BE2C (cell line): ENCODE measurements around the gene CISD3.

Experiments used
- DNase-seq: peaks from one replicate; pipeline ENCODE4 v3.0.0-alpha.2; 2020
- H3K27me3 ChIP-seq: fragments of 250-450 bp; sonication (Bioruptor Pico); 2 replicates; pipeline ENCODE4 v1.5.1; 2020; ENCODE audit warnings: mild to moderate bottlenecking
- H3K36me3 ChIP-seq: fragments of 250-450 bp; sonication (Bioruptor Pico); 2 replicates; pipeline ENCODE4 v1.5.1; 2020; ENCODE audit warnings: mild to moderate bottlenecking
- H3K4me1 ChIP-seq: fragments of 250-450 bp; sonication (Bioruptor Pico); 2 replicates; pipeline ENCODE4 v1.5.1; 2020
- H3K4me3 ChIP-seq: 2 replicates; pipeline ENCODE4 v1.5.1; 2011; ENCODE audit warnings: low read depth, low read length
- H3K9me3 ChIP-seq: fragments of 250-450 bp; sonication (Bioruptor Pico); 2 replicates; pipeline ENCODE4 v1.5.1; 2020
- TF ChIP-seq, protein P1 (sequence below): IDR thresholded peaks from 2 replicates; pipeline ENCODE4 v1.5.1; 2012; ENCODE audit warnings: mild to moderate bottlenecking, low read depth, low read length

Gene CISD3

GRCh38 chr17:38716368-38717005, 13.7 kb upstream of the CISD3 start:
- H3K9me3 ChIP-seq = no peaks in the 10 kb centered on the region
- peaks cover 69% of the 10 kb centered on the region for H3K36me3 ChIP-seq
- H3K4me1 ChIP-seq = peaks cover 8% of the 10 kb centered on the region
- TF ChIP-seq, protein P1, sequence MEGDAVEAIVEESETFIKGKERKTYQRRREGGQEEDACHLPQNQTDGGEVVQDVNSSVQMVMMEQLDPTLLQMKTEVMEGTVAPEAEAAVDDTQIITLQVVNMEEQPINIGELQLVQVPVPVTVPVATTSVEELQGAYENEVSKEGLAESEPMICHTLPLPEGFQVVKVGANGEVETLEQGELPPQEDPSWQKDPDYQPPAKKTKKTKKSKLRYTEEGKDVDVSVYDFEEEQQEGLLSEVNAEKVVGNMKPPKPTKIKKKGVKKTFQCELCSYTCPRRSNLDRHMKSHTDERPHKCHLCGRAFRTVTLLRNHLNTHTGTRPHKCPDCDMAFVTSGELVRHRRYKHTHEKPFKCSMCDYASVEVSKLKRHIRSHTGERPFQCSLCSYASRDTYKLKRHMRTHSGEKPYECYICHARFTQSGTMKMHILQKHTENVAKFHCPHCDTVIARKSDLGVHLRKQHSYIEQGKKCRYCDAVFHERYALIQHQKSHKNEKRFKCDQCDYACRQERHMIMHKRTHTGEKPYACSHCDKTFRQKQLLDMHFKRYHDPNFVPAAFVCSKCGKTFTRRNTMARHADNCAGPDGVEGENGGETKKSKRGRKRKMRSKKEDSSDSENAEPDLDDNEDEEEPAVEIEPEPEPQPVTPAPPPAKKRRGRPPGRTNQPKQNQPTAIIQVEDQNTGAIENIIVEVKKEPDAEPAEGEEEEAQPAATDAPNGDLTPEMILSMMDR = no peak
- no peak for DNase-seq
- no peak overlapping the region for H3K4me3 ChIP-seq
- H3K27me3 ChIP-seq = no peaks in the 10 kb centered on the region

DNA sequence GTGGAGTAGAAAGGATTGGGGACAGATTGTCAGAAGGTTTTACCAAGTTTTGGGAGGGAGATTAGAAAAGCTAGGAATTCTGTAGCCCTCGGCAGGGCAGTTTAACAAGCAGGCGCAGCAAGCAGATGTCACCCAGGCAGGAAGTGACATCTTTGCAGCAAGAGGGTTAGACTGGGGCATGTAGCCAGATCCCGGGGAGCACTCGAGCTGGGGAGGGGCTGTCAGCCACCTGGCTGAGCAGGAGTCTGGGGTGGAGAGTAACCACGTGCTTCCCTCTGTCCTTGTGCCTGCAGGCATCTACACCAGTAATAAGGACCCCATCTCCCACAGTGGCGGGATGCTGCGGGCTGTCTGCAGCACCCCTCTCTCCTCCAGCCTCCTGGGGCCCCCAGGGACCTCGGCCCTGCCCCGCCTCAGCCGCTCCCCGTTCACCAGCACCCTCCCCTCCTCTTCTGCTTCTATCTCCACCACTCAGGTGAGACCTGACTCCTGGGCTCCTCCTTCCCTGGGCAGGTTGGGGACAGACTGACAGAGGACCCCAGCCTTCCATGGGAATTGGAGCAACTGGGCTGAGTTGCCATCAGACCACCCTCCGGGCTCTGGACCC, 12.9 kb upstream of the CISD3 start:
- peaks cover 63% of the 10 kb centered on the region for H3K36me3 ChIP-seq
- no peaks in the 10 kb centered on the region for H3K9me3 ChIP-seq
- TF ChIP-seq, protein P1 = no peak
- H3K4me3 ChIP-seq = no peak overlapping the region
- no peaks in the 10 kb centered on the region for H3K27me3 ChIP-seq
- peaks cover 8% of the 10 kb centered on the region for H3K4me1 ChIP-seq
- no peak for DNase-seq

- Histone ChIP-seq H3K9me3 (no peaks in the 10 kb centered on the region), H3K36me3 (peaks cover 55% of the 10 kb centered on the region), H3K27me3 (no peaks in the 10 kb centered on the region), H3K4me1 (peaks cover 20% of the 10 kb centered on the region), H3K4me3 (no peak overlapping the region)
- DNase-seq = no peak
- TF ChIP-seq, protein P1 = no peak
Observed at GRCh38 chr17:38719289-38719942, 10.7 kb upstream of the CISD3 start.

DNA sequence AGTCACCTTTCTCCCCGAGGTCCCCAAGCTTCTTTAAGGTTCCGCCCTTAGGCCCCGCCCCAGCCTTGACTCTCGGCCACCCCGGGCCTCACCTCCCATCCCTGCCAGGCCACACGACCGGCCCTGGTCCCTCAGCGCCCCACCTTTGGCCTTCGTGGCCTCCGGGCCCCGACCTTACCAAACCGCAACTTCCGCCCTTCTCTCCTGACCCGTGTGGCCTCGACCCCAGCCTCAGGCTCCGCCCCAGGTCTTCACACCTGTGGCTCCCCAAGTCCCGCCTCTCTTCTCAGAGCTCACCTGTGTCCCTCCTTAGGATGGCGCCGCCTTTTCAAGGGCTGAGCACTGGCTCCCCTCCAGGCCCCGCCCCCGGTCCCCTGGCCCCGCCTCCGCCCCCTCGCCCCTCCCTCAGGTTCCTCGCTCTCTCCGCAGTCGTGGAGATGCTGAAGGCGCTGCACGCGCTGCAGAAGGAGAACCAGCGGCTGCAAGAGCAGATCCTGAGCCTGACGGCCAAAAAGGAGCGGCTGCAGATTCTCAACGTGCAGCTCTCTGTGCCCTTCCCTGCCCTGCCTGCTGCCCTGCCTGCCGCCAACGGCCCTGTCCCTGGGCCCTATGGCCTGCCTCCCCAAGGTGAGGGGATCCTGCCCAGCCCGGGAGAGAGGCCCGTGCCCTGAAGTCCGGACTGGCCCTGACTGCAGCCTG, 10.0 kb upstream of the CISD3 start:
- peaks cover 26% of the 10 kb centered on the region for H3K4me1 ChIP-seq
- H3K9me3 ChIP-seq = no peaks in the 10 kb centered on the region
- peak; percentile 56 for DNase-seq
- no peak overlapping the region for H3K4me3 ChIP-seq
- H3K36me3 ChIP-seq = peaks cover 55% of the 10 kb centered on the region
- TF ChIP-seq, protein P1 = no peak
- H3K27me3 ChIP-seq = no peaks in the 10 kb centered on the region

GRCh38 chr17:38720941-38721340, 9.2 kb upstream of the CISD3 start:
- H3K4me1 ChIP-seq = peaks cover 32% of the 10 kb centered on the region
- H3K9me3 ChIP-seq = no peaks in the 10 kb centered on the region
- H3K4me3 ChIP-seq = no peak overlapping the region
- no peak for DNase-seq
- H3K36me3 ChIP-seq = peaks cover 48% of the 10 kb centered on the region
- H3K27me3 ChIP-seq = no peaks in the 10 kb centered on the region
- TF ChIP-seq, protein P1 = no peak

DNA sequence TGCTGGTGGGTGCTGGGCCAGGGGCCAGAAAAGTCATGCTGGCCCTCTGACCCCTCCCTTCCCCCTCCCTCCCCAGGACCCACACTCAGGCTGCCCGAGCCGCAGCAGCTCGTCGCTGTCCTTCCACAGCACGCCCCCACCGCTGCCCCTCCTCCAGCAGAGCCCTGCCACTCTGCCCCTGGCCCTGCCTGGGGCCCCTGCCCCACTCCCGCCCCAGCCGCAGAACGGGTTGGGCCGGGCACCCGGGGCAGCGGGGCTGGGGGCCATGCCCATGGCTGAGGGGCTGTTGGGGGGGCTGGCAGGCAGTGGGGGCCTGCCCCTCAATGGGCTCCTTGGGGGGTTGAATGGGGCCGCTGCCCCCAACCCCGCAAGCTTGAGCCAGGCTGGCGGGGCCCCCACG, 8.3 kb upstream of the CISD3 start:
- peaks cover 42% of the 10 kb centered on the region for H3K36me3 ChIP-seq
- TF ChIP-seq, protein P1 = no peak
- H3K4me1 ChIP-seq = peaks cover 32% of the 10 kb centered on the region
- H3K27me3 ChIP-seq = no peaks in the 10 kb centered on the region
- DNase-seq = no peak
- H3K9me3 ChIP-seq = no peaks in the 10 kb centered on the region
- no peak overlapping the region for H3K4me3 ChIP-seq
